Fibroblast of lung (primary cell): ENCODE data around the gene MRPL55.

Experiments
- CTCF ChIP-seq, 2 donors: IDR thresholded peaks in 1 of 2; conservative IDR thresholded peaks in 1 of 2; 1 replicate in 1 of 2; 2 replicates in 1 of 2; pipeline ENCODE4 v1.5.1; 2011 to 2012; ENCODE audit warnings: low read length in 2 of 2, control low read depth in 1 of 2, inconsistent platforms in 1 of 2, low read depth in 1 of 2, mild to moderate bottlenecking in 1 of 2
- EZH2 ChIP-seq: IDR thresholded peaks from 2 replicates; pipeline ENCODE4 v1.5.1; 2012; ENCODE audit warnings: low read length, control low read depth, mild to moderate bottlenecking; ENCODE audit errors: missing control alignments

DNA sequence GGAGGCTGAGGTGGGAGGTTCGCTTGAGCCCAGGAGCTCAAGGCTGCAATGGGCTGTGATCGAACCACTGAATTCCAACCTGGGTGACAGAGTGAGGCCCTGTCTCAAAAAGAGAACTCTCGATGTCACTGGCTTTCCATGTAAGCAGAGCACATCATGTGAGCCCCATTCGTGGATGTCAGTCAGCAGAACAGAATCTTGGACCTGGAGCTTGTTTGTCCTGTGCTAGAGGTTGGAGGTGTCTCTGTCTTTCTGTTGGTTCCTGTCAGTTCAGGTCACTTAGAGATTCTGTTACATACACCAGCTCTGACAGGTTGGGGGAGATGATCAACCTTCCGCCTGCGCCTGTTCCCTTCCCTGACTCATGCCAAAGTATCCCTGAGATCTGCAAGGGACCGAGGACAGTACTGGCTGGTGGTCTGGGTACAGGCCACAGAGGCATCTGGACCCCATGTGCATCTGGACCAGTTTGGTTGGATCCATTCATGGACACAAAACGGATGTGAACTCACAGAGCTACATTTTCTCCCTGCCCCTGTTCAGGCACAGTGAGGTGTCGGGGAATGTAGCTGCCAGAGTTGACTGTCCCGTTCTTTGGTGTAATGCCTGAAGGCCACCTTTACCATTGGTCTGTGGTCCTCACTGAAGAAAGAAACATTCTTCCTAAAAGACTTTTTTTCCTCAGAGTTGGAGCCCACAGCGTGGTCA is 16.6 kb downstream of the MRPL55 start:
- TF ChIP-seq EZH2 (no peak), CTCF (conservative IDR thresholded peaks at IDR 0.05 in 1 of 2, IDR thresholded peaks at IDR 0.05 in 1 of 2; ENCODE audit: low read depth in 1 of 2, low read length in 2 of 2) (no peak)
